ENCODE data around the gene CAPN12. TPM values are rescaled to one million over a fixed set of nuclear protein-coding genes. Genes with fewer than 3 reads are reported as not detected.
"Not testable (repeated sequence)": the region's sequence is repeated elsewhere in the genome, so short reads cannot be mapped to it uniquely, and the experiment has no call there.

The CAPN12 gene
- total RNA-seq, 2 donors from 2014 or later = 0.74 to 0.90 TPM

DNA sequence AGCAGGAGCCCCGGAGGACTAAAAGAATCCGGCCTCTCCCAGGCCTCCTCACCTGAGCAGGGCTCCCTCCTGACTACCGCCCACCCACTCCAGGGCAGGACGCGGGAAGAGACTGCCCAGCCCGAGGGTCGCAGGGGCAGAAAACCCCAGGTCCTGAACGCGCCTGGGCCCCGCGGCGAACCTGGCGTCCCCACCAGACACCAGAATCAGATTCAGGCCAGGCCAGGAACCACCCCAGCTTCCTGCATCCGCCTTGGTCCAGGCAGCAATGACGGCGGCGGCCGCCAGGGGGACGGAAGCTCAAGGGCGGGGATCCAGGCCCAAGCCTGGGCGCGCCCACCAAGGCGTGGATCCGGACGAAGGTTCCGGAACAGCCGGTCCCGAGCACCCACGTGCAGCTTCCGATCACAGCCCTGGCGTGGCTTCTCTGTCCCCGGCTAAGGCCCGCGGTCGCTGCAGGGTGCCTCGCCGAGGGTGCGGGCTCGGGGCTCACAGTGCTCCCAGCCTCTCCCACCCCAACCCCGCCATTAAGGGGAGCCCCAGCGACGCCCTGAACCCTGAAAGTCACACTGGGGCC lies 25.4 kb upstream of the CAPN12 start:
- TF ChIP-seq, protein P1, sequence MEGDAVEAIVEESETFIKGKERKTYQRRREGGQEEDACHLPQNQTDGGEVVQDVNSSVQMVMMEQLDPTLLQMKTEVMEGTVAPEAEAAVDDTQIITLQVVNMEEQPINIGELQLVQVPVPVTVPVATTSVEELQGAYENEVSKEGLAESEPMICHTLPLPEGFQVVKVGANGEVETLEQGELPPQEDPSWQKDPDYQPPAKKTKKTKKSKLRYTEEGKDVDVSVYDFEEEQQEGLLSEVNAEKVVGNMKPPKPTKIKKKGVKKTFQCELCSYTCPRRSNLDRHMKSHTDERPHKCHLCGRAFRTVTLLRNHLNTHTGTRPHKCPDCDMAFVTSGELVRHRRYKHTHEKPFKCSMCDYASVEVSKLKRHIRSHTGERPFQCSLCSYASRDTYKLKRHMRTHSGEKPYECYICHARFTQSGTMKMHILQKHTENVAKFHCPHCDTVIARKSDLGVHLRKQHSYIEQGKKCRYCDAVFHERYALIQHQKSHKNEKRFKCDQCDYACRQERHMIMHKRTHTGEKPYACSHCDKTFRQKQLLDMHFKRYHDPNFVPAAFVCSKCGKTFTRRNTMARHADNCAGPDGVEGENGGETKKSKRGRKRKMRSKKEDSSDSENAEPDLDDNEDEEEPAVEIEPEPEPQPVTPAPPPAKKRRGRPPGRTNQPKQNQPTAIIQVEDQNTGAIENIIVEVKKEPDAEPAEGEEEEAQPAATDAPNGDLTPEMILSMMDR (IDR thresholded peaks at IDR 0.05) = peak; percentile 55 to 95
- H3K4me1 ChIP-seq = peaks cover 0 to 7% of the 10 kb centered on the region in 2 donors
- no peaks in the 10 kb centered on the region for H3K27me3 ChIP-seq
- DNase-seq (ENCODE audit: low spot score) = peak; percentile 91
- no peaks in the 10 kb centered on the region for H3K9me3 ChIP-seq
- no peaks in the 10 kb centered on the region for H3K36me3 ChIP-seq
- H3K4me3 ChIP-seq = peak overlapping the region in 1 of 2 donors; percentile 49
- H3K27ac ChIP-seq = peak overlapping the region; percentile 61 to 64

DNA sequence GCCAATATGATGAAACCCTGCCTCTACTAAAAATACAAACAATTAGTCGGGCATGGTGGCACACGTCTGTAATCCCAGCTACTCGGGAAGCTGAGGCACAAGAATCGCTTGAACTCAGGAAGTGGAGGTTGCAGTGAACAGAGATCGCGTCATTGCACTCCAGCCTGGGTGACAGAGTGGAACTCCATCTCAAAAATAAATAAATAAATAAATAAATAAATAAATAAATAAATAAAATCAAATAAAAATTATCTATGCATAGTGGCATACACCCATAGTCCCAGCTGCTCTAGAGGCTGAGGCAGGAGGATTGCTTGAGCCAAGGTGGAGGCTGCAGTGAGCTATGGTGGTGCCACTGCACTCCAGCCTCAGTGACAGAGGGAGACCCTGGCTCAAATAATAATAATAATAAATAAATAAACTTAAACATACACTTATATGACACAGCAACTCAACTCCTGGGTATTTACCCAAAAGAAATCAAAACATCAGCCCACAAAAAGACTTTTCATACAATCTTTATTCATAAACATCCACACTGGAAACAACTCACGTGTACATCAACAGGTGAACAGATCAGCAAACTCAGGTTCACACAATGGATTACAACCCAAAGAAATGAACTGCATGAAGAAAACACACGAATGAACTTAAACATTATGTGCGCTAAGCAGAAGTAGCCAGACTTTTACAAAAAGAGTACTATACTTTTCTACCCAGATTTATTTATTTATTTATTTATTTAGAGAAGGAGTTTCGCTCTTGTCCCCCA lies 22.2 kb upstream of the CAPN12 start:
- DNase-seq (ENCODE audit: low spot score) = no peak
- Histone ChIP-seq H3K36me3 (no peaks in the 10 kb centered on the region), H3K27me3 (no peaks in the 10 kb centered on the region), H3K27ac (no peak overlapping the region), H3K9me3 (no peaks in the 10 kb centered on the region), H3K4me3 (no peak overlapping the region), H3K4me1 (peaks cover 0 to 7% of the 10 kb centered on the region in 2 donors)
- TF ChIP-seq, protein P1 (IDR thresholded peaks at IDR 0.05) = no peak

DNA sequence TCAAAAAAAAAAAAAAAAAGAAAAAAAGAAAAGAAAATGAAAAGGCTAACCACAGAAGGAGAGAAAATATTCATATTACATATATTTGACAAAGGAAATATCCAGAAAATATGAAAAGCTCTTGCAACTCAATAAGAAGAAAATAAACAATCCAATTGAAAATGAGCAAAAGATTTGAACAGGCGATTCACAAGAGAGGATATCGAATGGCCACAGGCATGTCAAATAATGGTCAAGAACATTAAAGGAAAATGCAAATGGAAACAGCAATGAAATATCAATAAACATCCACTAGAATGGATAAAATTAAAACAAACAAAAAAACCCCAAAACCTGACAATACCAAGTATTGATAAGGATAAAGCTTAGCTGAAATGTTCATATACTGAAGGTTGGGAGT lies 20.9 kb upstream of the CAPN12 start:
- Histone ChIP-seq H3K27ac (no peak overlapping the region), H3K36me3 (no peaks in the 10 kb centered on the region), H3K9me3 (no peaks in the 10 kb centered on the region), H3K4me3 (no peak overlapping the region), H3K27me3 (no peaks in the 10 kb centered on the region), H3K4me1 (peaks cover 0 to 6% of the 10 kb centered on the region in 2 donors)
- no peak for DNase-seq (ENCODE audit: low spot score)
- TF ChIP-seq, protein P1 (IDR thresholded peaks at IDR 0.05) = no peak

DNA sequence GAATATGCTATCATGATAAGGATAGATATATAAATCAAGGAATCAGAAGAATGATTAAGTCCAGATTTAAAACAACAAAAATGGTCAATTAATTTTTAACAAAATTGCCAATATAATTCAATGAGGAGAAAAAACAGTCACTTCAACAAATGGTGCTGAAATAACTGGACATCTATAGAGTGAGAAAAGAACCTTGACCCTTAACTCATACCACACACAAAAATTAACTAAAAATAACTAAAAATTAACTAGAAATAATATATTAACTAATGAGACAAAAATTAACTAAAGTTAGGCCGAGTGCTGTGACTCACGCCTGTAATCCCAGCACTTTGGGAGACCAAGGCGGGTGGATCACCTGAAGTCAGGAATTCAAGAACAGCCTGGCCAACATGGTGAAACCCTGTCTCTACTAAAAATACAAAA lies 19.5 kb upstream of the CAPN12 start:
- H3K27me3 ChIP-seq = no peaks in the 10 kb centered on the region
- TF ChIP-seq, protein P1 (IDR thresholded peaks at IDR 0.05) = no peak

DNA sequence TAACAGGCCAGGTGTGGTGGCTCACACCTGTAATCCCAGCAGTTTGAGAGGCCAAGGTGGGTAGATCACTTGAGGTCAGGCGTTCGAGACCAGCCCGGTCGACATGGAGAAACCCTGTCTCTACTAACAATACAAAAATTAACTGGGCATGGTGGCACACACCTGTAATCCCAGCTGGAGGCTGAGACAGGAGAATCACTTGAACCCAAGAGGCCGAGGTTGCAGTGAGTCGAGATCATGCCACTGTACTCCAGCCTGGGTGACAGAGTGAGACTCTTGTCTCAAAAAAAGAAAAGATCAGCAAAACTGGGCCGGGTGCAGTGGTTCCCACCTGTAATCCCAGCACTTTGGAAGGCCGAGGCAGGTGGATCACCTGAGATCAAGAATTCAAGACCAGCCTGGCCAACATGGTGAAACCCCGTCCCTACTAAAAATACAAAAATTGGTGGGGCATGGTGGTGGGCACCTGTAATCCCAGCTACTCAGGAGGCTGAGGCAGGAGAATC lies 17.7 kb upstream of the CAPN12 start:
- not testable (repeated sequence) for H3K36me3 ChIP-seq; DNase-seq (ENCODE audit: low spot score); H3K9me3 ChIP-seq; H3K27ac ChIP-seq; H3K27me3 ChIP-seq; H3K4me3 ChIP-seq; H3K4me1 ChIP-seq

More for the DNA sequence above, 19.5 kb upstream of the CAPN12 start:
- H3K4me3 ChIP-seq = no peak overlapping the region
- DNase-seq (ENCODE audit: low spot score) = no peak
- H3K4me1 ChIP-seq = no peaks in the 10 kb centered on the region
- H3K9me3 ChIP-seq = no peaks in the 10 kb centered on the region
- no peaks in the 10 kb centered on the region for H3K36me3 ChIP-seq
- H3K27ac ChIP-seq = no peak overlapping the region

DNA sequence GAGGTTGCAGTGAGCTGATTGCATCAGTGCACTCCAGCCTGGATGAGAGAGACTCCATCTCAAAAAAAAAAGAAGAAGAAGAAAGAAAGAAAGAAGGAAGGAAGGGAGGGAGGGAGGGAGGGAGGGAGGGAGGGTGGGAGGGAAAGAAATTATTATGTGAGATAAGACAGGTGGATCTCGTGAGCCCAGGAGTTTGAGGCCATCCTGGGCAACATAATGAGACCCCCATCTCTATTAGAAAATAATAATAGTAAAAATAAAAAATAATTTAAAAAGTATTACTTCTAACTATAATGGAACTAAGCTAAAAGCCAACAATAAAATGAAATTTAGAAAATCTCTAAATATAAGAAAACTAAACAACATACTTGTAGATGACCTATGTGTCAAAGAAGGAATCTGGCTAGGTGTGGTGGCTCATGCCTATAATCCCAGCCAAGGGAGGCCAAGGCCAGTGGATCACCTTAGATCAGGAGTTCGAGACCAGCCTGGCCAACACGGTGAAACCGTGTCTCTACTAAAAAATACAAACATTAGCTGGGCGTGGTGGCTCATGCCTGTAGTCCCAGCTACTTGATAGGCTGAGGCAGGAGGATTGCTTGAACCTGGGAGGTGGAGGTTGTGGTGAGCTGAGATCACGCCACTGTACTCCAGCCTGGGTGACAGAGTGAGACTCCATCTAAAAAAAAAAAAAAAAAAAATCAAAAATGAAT lies 16.7 kb upstream of the CAPN12 start:
- not testable (repeated sequence) for H3K27ac ChIP-seq; DNase-seq (ENCODE audit: low spot score); H3K36me3 ChIP-seq; H3K9me3 ChIP-seq; H3K4me3 ChIP-seq; H3K4me1 ChIP-seq; H3K27me3 ChIP-seq

Data from right atrium auricular region (tissue), 2 donors.